Naive B cell (primary cell): ENCODE data around the gene CXCL17. TPM values are rescaled to one million over a fixed set of nuclear protein-coding genes. Genes with fewer than 3 reads are reported as not detected.

Experiments
- ATAC-seq, 2 donors: fragments of 150-1000 bp; cut with Tn5 transposase; 2 replicates each; pipeline ENCODE4 v1.10.0; 2021; ENCODE audit warnings: low read depth in 2 of 2, mild to moderate bottlenecking in 2 of 2, moderate library complexity in 2 of 2
- DNase-seq: peaks from one replicate; pipeline ENCODE4 v3.0.0; 2022
- H3K27ac Mint-ChIP-seq, 6 donors: one replicate each; pipeline ENCODE4 v1.8.0; 2020 to 2022; ENCODE audit warnings: mild to moderate bottlenecking in 6 of 6, mixed read lengths in 6 of 6, moderate library complexity in 5 of 6, inconsistent platforms in 2 of 6
- H3K27me3 Mint-ChIP-seq, 3 donors: one replicate each; pipeline ENCODE4 v1.8.0; 2021 to 2022; ENCODE audit warnings: mixed read lengths in 3 of 3, mild to moderate bottlenecking in 1 of 3
- H3K36me3 Mint-ChIP-seq, 2 donors: one replicate each; pipeline ENCODE4 v1.8.0; 2020 to 2022; ENCODE audit warnings: mixed read lengths in 2 of 2, inconsistent platforms in 1 of 2, mild to moderate bottlenecking in 1 of 2
- H3K4me1 Mint-ChIP-seq, 3 donors: one replicate each; pipeline ENCODE4 v1.8.0; 2020 to 2022; ENCODE audit warnings: mixed read lengths in 3 of 3, inconsistent platforms in 1 of 3, mild to moderate bottlenecking in 1 of 3, moderate library complexity in 1 of 3
- H3K4me3 Mint-ChIP-seq, 8 donors: one replicate each; pipeline ENCODE4 v1.8.0; 2020 to 2022; ENCODE audit warnings: mild to moderate bottlenecking in 8 of 8, mixed read lengths in 8 of 8, moderate library complexity in 8 of 8, inconsistent platforms in 2 of 8
- H3K9me3 Mint-ChIP-seq, 7 donors: one replicate each; pipeline ENCODE4 v1.8.0; 2020 to 2022; ENCODE audit warnings: mixed read lengths in 7 of 7, mild to moderate bottlenecking in 5 of 7, inconsistent platforms in 2 of 7, moderate library complexity in 1 of 7
- polyA plus RNA-seq, 6 donors: library from polyadenylated mRNA; unstranded; fragments of 300-500 nt; fragmentation: Illumina TruSeq; gene quantifications; one replicate each; pipeline ENCODE4 v1.2.3, GENCODE V29; 2021; ENCODE audit warnings: low read depth in 6 of 6

The CXCL17 gene
- polyA plus RNA-seq, 6 donors from 2014 or later: not detected

DNA sequence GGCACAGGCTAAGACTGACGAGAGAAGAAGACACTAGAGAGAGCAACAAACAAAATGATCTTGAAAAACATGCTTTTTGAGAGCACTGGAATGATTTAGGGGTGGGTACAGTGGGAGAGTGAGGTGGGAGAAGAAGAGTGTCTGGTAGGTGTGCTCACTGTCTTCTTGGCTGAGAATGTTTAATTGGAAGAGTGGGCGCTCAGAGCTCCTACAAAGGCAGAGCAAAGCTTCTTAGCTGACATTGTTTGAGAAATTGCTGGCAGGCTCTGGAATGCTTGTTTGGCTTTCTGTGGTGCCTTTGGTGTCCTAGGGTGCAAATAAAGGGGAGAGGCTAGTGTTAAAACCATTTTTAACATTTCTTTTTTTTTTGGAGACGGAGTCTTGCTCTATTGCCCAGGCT is 14.1 kb downstream of the CXCL17 start:
- Mint-ChIP-seq H3K36me3 (no peaks in the 10 kb centered on the region), H3K4me3 (no peak overlapping the region), H3K9me3 (no peaks in the 10 kb centered on the region), H3K4me1 (peaks cover 7 to 17% (median 8%) of the 10 kb centered on the region in 3 donors), H3K27ac (peak overlapping the region in 1 of 6 donors; percentile 38), H3K27me3 (peaks cover 0 to 4% (median 3%) of the 10 kb centered on the region in 3 donors)
- DNase-seq (no peak), ATAC-seq (no peak)

GRCh38 chr19:42427313-42427712 is 15.4 kb downstream of the CXCL17 start, which contains the start of gene LIPE:
Gene LIPE (minus strand): TSS chr19:42427388. CDS start chr19:42427149, 239 bp downstream.
- DNase-seq (no peak), ATAC-seq (no peak)
- Mint-ChIP-seq H3K9me3 (no peaks in the 10 kb centered on the region), H3K4me3 (peak within 1 kb of the TSS in 3 of 8 donors; percentile 25 to 73 (median 65)), H3K4me1 (peaks cover 15 to 27% (median 15%) of the 10 kb centered on the region in 3 donors), H3K27me3 (no peaks in the 10 kb centered on the region), H3K27ac (peak within 1 kb of the TSS in 3 of 6 donors; percentile 39 to 70 (median 44)), H3K36me3 (no peaks in the 10 kb centered on the region)

DNA sequence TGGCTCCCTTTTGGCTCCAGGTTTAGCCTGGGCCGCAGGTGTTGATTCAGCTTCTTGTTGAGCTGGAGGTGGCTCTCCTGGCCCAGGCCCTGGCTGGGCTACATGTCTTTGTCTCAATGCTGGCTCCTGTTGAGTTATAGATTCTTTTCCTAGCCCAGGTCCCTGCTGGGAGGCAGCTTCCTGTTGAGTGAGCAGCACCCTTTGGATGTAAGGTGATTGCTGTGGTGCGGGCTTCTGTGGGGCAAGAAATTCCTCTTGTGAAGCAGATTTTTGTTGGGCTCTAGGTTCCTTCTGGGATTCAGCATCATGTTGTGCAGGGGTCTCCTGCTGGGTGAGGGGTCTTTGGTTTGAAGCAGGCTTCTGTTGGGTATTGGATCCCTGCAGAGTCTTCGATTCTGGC is 16.1 kb downstream of the CXCL17 start:
- ATAC-seq: no peak
- no peaks in the 10 kb centered on the region for H3K36me3 Mint-ChIP-seq
- H3K4me1 Mint-ChIP-seq: peaks cover 20 to 33% (median 22%) of the 10 kb centered on the region in 3 donors
- H3K4me3 Mint-ChIP-seq: peak overlapping the region in 1 of 8 donors; percentile 73
- no peaks in the 10 kb centered on the region for H3K27me3 Mint-ChIP-seq
- H3K9me3 Mint-ChIP-seq: no peaks in the 10 kb centered on the region
- no peak for DNase-seq
- H3K27ac Mint-ChIP-seq: no peak overlapping the region

DNA sequence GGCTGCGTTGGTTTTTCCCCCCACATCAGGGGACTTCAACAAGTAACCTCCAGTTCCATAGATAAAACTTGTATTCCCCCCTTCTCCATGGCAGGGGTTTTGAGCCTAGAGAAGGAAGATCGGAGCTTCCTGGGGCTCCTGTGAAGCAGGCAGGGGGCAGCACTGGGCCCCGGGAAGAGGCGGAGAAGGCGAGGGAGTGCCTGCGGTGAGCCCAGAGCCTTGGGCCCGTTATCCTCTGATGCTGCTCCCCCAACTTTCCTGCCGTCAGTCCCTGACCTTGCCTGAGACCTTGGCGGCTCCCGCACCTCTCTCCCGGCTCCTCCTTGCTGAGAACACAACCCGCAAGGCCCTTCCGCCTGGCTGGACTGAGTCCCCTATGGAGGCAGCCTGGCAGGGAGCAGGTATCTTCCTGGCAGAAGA is 18.0 kb downstream of the CXCL17 start:
- no peaks in the 10 kb centered on the region for H3K27me3 Mint-ChIP-seq
- peaks cover 0 to 7% of the 10 kb centered on the region in 2 donors for H3K36me3 Mint-ChIP-seq
- no peak for DNase-seq
- H3K4me1 Mint-ChIP-seq: peaks cover 37 to 52% (median 41%) of the 10 kb centered on the region in 3 donors
- peak overlapping the region; percentile 60 to 100 (median 98) for H3K4me3 Mint-ChIP-seq
- ATAC-seq: no peak
- H3K27ac Mint-ChIP-seq: peak overlapping the region in 1 of 6 donors; percentile 72
- no peaks in the 10 kb centered on the region for H3K9me3 Mint-ChIP-seq

DNA sequence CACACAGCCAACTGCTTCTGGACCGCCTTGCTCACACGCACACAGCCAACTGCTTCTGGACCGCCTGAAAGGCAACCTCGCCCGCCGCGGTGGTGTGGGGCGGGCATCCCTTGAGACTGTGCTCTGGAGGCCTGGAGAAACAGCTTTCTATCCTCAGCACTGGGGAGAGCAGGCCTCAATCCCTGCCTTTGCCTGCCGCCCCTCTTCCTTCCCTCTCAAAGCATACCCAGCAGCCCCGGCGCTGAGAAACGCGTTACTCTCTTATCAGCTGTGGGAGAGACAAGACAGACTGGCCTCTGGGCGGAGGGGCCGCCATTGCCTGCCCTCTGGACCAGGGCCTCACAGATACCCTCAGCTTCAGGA is 18.4 kb downstream of the CXCL17 start:
- Mint-ChIP-seq H3K9me3 (no peaks in the 10 kb centered on the region), H3K36me3 (peaks cover 0 to 7% of the 10 kb centered on the region in 2 donors), H3K4me1 (peaks cover 39 to 54% (median 44%) of the 10 kb centered on the region in 3 donors), H3K27me3 (no peaks in the 10 kb centered on the region), H3K27ac (peak overlapping the region in 3 of 6 donors; percentile 53 to 94 (median 92)), H3K4me3 (peak overlapping the region; percentile 96 to 100 (median 98))
- ATAC-seq (no peak), DNase-seq (no peak)

DNA sequence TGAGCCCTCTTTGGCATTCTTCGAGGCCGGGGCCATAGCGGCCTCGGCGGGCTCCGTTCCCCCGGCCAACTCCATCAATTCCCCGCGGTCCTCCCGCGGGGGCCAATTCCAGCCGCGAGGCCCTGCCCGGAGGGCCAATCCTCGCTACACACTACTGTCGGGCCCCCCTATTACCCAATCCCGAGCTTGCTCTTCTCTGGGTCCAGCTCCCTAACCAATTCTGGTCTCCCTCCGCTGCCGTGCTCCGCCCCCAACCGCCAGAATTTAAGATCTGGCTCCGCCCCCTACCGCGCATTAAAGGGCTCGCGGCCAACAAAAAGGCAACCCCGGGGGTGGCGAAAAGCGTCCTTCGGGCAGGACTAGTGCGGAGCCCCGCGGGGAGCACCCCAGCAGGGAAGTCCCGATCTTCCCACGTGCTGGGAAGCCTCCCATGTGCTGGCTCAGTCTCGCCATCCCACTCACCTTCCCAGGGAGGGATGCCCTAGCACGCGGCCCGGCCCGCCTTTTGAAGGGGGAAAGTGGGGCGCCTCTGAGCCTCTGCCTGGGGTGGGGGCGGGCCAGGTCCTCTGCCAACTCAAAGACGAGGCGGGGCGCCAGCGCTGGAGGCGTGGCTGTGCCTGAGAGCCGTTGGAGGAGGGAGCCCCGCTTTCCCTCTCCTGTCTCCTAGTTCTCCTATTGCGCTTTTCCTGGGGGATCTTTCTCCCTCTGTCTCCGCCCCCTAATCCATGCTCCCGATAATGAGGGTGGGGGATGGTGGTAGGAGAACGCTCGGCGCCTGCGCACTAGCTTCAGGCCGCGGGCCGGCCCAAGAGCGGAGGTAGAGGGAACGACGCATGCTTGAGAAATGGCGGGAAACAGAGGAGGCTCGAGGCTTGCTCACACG is 19.0 kb downstream of the CXCL17 start:
- ATAC-seq (peak; percentile 81 to 86), DNase-seq (peak; percentile 94)
- no peaks in the 10 kb centered on the region for H3K9me3 Mint-ChIP-seq
- no peaks in the 10 kb centered on the region for H3K27me3 Mint-ChIP-seq
- peaks cover 0 to 7% of the 10 kb centered on the region in 2 donors for H3K36me3 Mint-ChIP-seq
- peak overlapping the region; percentile 96 to 100 (median 98) for H3K4me3 Mint-ChIP-seq
- peak overlapping the region; percentile 53 to 99 (median 96) for H3K27ac Mint-ChIP-seq
- H3K4me1 Mint-ChIP-seq: peaks cover 41 to 60% (median 44%) of the 10 kb centered on the region in 3 donors

- Mint-ChIP-seq H3K27me3 (no peaks in the 10 kb centered on the region), H3K4me3 (peak overlapping the region; percentile 96 to 100 (median 98)), H3K36me3 (peaks cover 0 to 7% of the 10 kb centered on the region in 2 donors), H3K4me1 (peaks cover 41 to 62% (median 44%) of the 10 kb centered on the region in 3 donors), H3K27ac (peak overlapping the region; percentile 92 to 99 (median 96)), H3K9me3 (no peaks in the 10 kb centered on the region)
- DNase-seq (peak; percentile 66), ATAC-seq (peak; percentile 66 to 68)
These were observed 19.8 kb downstream of the CXCL17 start for GRCh38 chr19:42422901-42423461.

DNA sequence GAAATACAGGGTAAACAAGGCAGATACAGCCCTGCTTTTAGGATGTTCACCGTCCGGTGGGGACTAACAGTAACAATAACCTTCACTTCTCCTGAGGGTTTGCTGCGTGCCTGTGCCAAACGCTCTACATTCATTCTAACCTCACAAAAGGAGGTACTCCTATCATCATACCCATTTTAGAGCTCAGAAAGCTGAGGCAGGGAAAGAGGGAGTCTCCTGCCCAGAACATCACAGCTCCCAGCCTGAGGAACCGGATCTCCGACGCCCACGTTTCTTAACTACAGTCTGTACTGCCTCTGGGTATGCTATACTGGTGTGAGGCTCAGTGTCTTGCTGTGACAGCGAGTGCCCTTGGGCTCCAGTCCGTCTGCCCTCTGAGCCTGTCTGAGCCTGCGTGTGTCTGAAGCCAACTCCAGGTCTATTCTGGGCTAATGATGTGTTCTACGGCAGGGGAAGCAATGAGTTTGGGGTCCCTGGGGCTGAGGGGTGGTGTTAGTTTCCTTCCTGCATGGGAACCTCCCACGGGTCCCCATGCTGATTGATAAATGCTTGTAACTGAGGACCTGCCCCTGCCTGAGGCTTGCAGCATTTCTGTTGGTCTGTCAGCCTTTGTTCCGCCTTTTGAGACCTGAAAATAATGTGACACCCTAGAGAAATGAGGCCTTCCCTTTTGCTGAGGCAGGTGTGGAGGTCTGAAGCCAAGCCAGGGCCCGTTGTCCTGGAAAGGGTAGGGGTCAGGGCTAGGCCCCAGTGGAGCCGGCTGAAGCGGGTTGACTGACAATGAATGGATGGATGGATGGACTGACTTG is 20.4 kb downstream of the CXCL17 start:
- ATAC-seq: peak; percentile 25 to 33
- peak overlapping the region; percentile 96 to 100 (median 98) for H3K4me3 Mint-ChIP-seq
- no peaks in the 10 kb centered on the region for H3K27me3 Mint-ChIP-seq
- H3K27ac Mint-ChIP-seq: peak overlapping the region; percentile 92 to 99 (median 96)
- peaks cover 0 to 7% of the 10 kb centered on the region in 2 donors for H3K36me3 Mint-ChIP-seq
- DNase-seq: peak; percentile 74
- no peaks in the 10 kb centered on the region for H3K9me3 Mint-ChIP-seq
- peaks cover 41 to 61% (median 44%) of the 10 kb centered on the region in 3 donors for H3K4me1 Mint-ChIP-seq

- peak overlapping the region in 4 of 6 donors; percentile 92 to 99 (median 96) for H3K27ac Mint-ChIP-seq
- no peak for ATAC-seq
- no peak for DNase-seq
- no peaks in the 10 kb centered on the region for H3K27me3 Mint-ChIP-seq
- H3K4me1 Mint-ChIP-seq: peaks cover 41 to 57% (median 44%) of the 10 kb centered on the region in 3 donors
- H3K9me3 Mint-ChIP-seq: no peaks in the 10 kb centered on the region
- peaks cover 0 to 7% of the 10 kb centered on the region in 2 donors for H3K36me3 Mint-ChIP-seq
- H3K4me3 Mint-ChIP-seq: peak overlapping the region in 7 of 8 donors; percentile 96 to 100 (median 99)
These were observed 21.1 kb downstream of the CXCL17 start for GRCh38 chr19:42421591-42422031.

GRCh38 chr19:42421101-42421500 is 21.6 kb downstream of the CXCL17 start:
- H3K27me3 Mint-ChIP-seq: no peaks in the 10 kb centered on the region
- peak overlapping the region in 3 of 6 donors; percentile 33 to 49 (median 35) for H3K27ac Mint-ChIP-seq
- ATAC-seq: no peak
- no peak for DNase-seq
- H3K36me3 Mint-ChIP-seq: peaks cover 0 to 7% of the 10 kb centered on the region in 2 donors
- H3K4me1 Mint-ChIP-seq: peaks cover 41 to 57% (median 44%) of the 10 kb centered on the region in 3 donors
- peak overlapping the region in 6 of 8 donors; percentile 45 to 100 (median 97) for H3K4me3 Mint-ChIP-seq
- no peaks in the 10 kb centered on the region for H3K9me3 Mint-ChIP-seq

- Mint-ChIP-seq H3K9me3 (no peaks in the 10 kb centered on the region), H3K36me3 (peaks cover 0 to 9% of the 10 kb centered on the region in 2 donors), H3K27me3 (no peaks in the 10 kb centered on the region), H3K4me1 (peaks cover 41 to 57% (median 48%) of the 10 kb centered on the region in 3 donors), H3K27ac (peak overlapping the region in 3 of 6 donors; percentile 53 to 92 (median 85)), H3K4me3 (peak overlapping the region in 5 of 8 donors; percentile 30 to 100 (median 60))
- ATAC-seq: no peak
- peak; percentile 54 for DNase-seq
These were observed 22.6 kb downstream of the CXCL17 start for GRCh38 chr19:42420055-42420544.

DNA sequence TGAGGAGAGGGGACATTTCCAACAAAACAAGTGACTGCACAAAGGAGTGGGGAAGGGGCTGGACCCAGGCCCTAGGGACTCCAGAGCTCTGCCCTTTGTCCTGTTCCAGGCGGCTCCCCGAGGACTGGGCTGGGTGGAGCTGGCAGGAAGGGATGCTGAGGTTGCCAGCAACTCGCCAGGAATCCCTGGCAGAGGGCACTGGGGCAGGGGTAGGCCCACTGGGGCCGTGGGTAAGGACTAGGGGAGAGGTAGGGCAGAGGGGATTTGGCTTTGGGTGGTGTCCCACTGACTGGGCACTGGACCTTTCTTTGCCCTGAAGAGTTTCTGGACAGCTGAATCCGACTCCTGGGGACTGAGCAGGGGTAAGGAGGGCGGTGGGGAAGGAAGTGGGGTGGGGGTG is 23.4 kb downstream of the CXCL17 start:
- Mint-ChIP-seq H3K36me3 (peaks cover 0 to 14% of the 10 kb centered on the region in 2 donors), H3K27ac (no peak overlapping the region), H3K4me3 (no peak overlapping the region), H3K9me3 (no peaks in the 10 kb centered on the region), H3K27me3 (no peaks in the 10 kb centered on the region), H3K4me1 (peaks cover 37 to 51% (median 45%) of the 10 kb centered on the region in 3 donors)
- DNase-seq: no peak
- ATAC-seq: no peak
